ENCODE data around the gene ACTA1. TPM values are rescaled to one million over a fixed set of nuclear protein-coding genes. Genes with fewer than 3 reads are reported as not detected.
"Not testable (repeated sequence)": the region's sequence is repeated elsewhere in the genome, so short reads cannot be mapped to it uniquely, and the experiment has no call there.

ACTA1 gene
- total RNA-seq, 1 donor from 2014 or later = 7,565 TPM

DNA sequence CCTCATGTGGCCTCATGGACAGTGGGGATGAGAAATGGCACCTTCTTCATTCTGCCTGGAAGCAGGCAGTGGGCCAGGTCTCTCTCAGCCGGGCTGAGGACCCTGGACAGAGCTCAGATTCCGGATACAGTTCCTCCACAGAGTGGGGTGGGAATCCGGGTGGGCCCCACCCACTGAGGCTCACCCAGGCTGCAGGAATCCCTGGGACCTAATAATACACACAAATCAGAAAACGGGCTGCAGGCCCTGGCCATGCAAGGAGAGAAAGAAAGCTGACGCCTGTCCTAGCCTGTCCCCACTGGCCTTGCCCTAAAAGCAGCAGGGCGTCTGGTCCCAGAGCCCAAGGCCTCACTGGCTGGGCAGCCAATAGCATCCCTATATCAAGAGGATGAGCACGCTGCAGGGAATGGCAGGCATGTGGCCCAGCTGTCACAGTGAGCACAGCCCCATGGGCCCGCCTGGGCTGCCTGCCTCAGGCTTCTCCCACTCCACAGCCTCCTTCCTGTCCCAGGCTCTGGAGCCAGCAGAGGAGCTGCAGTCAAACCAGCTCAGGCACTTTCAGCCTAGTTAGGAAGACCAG, 25.3 kb downstream of the ACTA1 start:
- TF ChIP-seq, protein P1, sequence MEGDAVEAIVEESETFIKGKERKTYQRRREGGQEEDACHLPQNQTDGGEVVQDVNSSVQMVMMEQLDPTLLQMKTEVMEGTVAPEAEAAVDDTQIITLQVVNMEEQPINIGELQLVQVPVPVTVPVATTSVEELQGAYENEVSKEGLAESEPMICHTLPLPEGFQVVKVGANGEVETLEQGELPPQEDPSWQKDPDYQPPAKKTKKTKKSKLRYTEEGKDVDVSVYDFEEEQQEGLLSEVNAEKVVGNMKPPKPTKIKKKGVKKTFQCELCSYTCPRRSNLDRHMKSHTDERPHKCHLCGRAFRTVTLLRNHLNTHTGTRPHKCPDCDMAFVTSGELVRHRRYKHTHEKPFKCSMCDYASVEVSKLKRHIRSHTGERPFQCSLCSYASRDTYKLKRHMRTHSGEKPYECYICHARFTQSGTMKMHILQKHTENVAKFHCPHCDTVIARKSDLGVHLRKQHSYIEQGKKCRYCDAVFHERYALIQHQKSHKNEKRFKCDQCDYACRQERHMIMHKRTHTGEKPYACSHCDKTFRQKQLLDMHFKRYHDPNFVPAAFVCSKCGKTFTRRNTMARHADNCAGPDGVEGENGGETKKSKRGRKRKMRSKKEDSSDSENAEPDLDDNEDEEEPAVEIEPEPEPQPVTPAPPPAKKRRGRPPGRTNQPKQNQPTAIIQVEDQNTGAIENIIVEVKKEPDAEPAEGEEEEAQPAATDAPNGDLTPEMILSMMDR (IDR thresholded peaks at IDR 0.05; ENCODE audit: borderline replicate concordance) = no peak
- no peaks in the 10 kb centered on the region for H3K9me3 ChIP-seq (replicated peaks)
- H3K4me3 ChIP-seq = no peak overlapping the region
- H3K4me1 ChIP-seq = peaks cover 53% of the 10 kb centered on the region
- peak overlapping the region; percentile 92 for H3K27ac ChIP-seq (replicated peaks)
- no peaks in the 10 kb centered on the region for H3K36me3 ChIP-seq
- DNase-seq = peak; percentile 68
- peaks cover 88% of the 10 kb centered on the region for H3K27me3 ChIP-seq (ENCODE audit: low read depth)
- intact Hi-C loops (cut with micrococcal nuclease) = no loop called here

DNA sequence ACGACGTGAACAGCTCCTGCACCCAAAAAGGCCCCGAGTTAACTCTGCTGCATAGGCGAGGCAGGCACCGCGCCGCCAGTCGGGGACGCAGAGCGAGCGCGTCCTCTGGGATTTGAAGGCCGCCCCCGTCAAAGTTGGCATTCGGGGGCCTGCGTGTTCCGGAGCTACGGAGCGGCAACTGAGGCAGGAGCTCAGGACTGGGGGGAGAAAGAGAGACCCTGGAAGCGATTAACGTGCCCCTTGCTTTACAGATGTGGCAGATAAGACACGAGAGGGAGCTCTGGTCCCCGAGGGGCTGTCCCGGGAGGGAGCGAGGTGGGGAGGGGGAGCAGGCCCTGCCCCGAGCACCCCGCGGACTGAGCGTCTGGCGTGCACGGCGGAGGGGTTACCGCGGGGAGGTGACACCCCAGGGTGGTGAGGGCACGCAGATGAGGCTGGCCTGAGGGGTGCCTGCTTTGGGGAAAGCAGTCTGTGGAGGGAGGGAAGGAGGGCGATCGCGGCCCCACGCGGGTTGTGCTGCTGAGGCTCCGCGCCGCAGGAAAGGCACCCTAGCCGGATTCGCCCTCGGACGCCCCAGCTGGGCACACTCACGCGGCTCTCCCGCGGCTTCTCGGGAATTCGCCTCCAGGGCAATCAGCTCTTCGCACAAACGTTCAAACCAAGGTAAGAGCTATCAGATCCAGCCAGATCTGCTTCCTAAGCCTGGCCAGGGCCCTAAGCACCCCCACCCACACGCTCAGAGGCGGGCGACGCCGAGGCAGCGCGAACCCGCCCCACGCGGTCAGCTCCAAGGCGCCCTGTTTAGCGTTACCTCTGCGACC, 26.5 kb downstream of the ACTA1 start:
- intact Hi-C loops (cut with micrococcal nuclease) = no loop called here
- Histone ChIP-seq H3K27me3 (ENCODE audit: low read depth) (peaks cover 89% of the 10 kb centered on the region), H3K27ac (replicated peaks) (peak overlapping the region; percentile 92), H3K36me3 (no peaks in the 10 kb centered on the region), H3K9me3 (replicated peaks) (no peaks in the 10 kb centered on the region), H3K4me3 (peak overlapping the region; percentile 47), H3K4me1 (peaks cover 53% of the 10 kb centered on the region)
- TF ChIP-seq, protein P1 (IDR thresholded peaks at IDR 0.05; ENCODE audit: borderline replicate concordance) = no peak
- DNase-seq = no peak

DNA sequence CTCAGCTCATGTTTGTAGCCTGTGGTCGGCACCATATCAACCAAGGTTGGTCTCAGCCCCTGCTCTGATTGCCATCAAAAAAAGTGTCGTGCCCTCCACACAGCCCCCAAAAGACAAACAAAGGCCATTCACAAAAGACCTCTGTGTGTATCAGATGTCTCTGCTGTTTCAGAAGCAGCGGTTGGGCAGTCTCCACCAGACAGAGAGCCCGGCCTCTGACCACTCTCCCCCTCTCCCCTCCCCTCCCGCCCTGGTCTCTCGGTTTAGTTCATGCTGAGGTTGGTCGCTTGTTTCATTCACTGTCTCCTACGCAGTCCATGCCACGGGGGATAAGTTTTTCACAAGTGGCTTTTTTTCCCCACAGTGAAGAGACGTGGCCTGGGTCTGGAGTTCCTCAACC, 27.1 kb downstream of the ACTA1 start:
- no peak overlapping the region for H3K27ac ChIP-seq (replicated peaks)

DNA sequence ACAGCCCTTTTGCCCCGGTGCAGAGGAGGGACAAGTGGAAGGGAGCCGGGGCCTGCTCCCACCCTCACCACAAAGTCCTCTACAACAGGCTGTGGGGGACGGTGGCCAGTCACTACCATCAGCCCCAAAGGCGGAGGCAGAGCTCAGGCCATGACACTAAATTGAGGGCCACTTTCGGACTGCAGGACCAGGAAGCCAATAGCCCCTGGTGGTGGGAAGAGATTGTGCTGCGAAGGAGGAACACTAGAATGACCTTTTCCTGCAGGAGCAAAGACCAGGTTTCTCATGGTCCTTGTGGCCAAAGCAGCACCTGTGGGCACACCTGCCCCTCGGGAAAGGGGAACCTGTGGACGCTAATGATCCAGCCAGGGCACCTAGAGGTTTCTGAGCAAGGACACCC, 30.3 kb downstream of the ACTA1 start:
- Histone ChIP-seq H3K27me3 (ENCODE audit: low read depth) (peaks cover 79% of the 10 kb centered on the region), H3K27ac (replicated peaks) (no peak overlapping the region), H3K4me3 (no peak overlapping the region), H3K36me3 (no peaks in the 10 kb centered on the region), H3K9me3 (replicated peaks) (no peaks in the 10 kb centered on the region), H3K4me1 (peaks cover 18% of the 10 kb centered on the region)
- DNase-seq = no peak
- TF ChIP-seq, protein P1 (IDR thresholded peaks at IDR 0.05; ENCODE audit: borderline replicate concordance) = no peak
- intact Hi-C loops (cut with micrococcal nuclease) = no loop called here

More for the DNA sequence above, 27.1 kb downstream of the ACTA1 start:
- no peak for DNase-seq
- Histone ChIP-seq H3K36me3 (no peaks in the 10 kb centered on the region), H3K27me3 (ENCODE audit: low read depth) (peaks cover 92% of the 10 kb centered on the region), H3K4me1 (peaks cover 48% of the 10 kb centered on the region), H3K9me3 (replicated peaks) (no peaks in the 10 kb centered on the region), H3K4me3 (peak overlapping the region; percentile 47)
- intact Hi-C loops (cut with micrococcal nuclease) = no loop called here
- TF ChIP-seq, protein P1 (IDR thresholded peaks at IDR 0.05; ENCODE audit: borderline replicate concordance) = no peak

DNA sequence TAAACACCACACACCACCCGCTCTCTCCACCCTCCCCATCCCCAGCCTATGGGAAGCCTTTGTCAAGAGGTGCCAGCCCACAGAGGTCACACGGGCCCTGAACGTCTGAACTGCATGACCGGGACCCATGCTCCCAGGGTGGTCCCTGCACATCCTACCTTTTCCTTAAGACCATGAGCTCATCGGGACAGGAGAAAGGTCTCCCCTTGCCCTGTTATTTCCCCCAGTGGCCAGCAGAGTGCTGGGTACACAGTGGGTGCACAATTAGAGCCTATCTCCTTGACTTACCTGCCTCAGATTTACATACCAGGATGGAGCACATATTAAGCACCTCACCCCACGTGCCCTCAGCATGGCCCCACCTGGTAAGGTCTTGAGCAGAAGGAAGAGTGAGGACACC, 30.9 kb downstream of the ACTA1 start:
- intact Hi-C loops (cut with micrococcal nuclease) = no loop called here
- no peaks in the 10 kb centered on the region for H3K36me3 ChIP-seq
- H3K27me3 ChIP-seq (ENCODE audit: low read depth) = peaks cover 73% of the 10 kb centered on the region
- H3K27ac ChIP-seq (replicated peaks) = no peak overlapping the region
- TF ChIP-seq, protein P1 (IDR thresholded peaks at IDR 0.05; ENCODE audit: borderline replicate concordance) = no peak
- no peaks in the 10 kb centered on the region for H3K9me3 ChIP-seq (replicated peaks)
- peaks cover 12% of the 10 kb centered on the region for H3K4me1 ChIP-seq
- H3K4me3 ChIP-seq = no peak overlapping the region
- no peak for DNase-seq

DNA sequence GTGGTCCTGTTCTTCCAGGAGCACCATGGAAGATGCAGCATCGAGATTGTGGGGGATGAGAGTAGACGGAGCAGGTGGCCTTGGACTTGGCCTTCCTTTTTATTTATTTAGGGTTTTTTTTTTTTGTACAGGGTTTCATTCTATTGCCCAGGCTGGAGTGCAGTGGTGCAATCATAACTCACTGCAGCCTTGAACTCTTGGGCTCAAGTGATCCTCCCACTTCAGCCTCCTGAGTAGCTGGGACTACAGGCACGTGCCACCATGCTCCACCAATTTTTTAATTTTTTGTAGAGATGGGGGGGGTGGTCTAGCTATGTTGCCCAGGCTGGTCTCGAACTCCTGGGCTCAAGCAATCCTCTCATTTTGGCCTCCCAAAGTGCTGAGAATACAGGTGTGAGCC, 31.6 kb downstream of the ACTA1 start:
- H3K36me3 ChIP-seq; H3K4me3 ChIP-seq; intact Hi-C loops (cut with micrococcal nuclease); H3K4me1 ChIP-seq; H3K9me3 ChIP-seq (replicated peaks); DNase-seq; H3K27ac ChIP-seq (replicated peaks): not testable (repeated sequence)
- H3K27me3 ChIP-seq (ENCODE audit: low read depth) = peaks cover 67% of the 10 kb centered on the region

Measured in left ventricle myocardium inferior (tissue), 1 donor.